SKM-1 (cell line): ENCODE results near the gene ANAPC2.

Experiments used
- DNase-seq: peaks from one replicate; lab custom pipeline; 2025; ENCODE audit not compliant: unreplicated experiment; lab: John Stamatoyannopoulos, UW

ANAPC2 gene

DNA sequence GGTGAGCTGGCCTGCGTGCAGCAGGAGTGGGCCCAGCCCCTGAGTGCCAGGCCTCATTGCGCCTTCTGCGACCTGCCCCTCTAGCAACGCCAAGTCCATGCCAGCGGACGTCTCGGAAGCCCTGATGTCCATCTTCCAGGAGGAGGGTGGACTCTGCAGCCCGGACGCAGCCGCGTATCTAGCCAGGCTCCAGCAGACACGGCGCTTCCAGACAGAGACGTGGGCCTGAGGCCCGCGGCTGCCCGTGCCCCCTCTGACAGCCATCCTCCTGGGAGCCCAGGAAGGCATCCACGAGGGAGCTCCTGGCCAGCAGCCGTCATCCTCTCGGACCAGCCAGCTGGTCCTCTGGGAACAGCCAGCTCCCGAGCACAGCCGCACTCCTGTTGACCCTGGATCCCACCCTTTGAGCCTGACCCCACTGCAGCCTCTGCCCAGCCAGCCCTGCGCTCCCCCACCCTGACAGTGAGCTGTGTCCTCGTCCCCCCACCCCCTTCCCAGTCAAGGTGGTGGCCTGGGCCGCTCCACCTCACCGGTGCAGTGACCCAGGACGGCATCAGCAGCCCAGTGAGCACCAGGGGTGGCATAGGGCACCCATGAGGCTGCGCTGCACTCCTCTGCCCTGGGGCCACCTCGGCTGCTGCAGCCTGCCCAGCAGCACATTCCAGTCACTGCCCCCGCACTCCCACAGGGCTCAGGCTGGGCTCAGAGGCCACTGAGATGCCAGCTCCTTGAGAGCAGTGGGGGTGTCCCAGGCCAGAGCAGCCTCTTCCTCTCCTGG, 28.0 kb upstream of the ANAPC2 start:
- no peak for DNase-seq

DNA sequence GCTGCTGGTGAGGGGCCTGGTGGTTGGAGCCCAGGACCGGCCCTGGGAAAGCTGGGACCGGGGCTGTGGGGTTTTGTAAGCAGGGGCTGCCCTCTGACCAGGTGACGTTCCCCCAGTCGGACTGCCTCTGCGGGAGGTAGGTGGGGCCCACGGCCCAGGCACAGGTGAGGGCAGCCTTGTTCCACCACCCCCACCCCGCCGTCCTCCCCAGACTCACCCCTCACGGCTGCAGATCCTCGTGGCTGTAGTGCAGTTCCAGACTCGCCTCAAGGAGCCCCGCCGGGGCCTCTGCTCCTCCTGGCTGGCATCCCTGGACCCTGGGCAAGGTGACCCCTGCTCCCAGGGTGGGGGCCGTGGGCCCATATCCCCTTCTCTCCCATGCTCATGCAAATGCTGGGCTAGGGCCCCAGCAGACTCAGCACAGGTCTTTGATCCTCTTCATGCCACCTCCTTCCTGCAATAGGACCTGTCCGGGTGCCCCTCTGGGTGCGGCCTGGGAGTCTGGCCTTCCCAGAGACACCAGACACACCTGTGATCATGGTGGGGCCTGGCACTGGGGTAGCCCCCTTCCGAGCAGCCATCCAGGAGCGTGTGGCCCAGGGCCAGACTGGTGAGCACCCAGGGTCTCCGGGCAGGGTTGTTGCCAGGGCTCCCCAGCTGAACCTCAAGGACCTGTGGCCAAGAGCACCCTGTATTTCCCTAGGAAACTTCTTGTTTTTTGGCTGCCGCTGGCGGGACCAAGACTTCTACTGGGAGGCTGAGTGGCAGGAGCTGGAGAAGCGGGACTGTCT, 27.0 kb upstream of the ANAPC2 start:
- DNase-seq: no peak

DNA sequence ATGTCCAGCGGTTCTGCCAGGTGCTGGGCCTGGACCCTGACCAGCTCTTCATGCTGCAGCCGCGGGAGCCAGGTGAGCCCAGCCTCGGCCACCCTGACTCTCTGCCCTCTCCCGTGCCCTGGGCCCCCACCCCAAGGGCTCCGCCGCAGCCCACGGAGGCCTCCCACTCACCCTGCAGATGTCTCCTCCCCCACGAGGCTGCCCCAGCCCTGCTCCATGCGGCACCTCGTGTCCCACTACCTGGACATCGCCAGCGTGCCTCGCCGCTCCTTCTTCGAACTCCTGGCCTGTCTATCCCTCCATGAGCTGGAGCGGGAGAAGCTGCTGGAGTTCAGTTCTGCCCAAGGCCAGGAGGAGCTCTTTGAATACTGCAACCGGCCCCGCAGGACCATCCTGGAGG, 26.3 kb upstream of the ANAPC2 start:
- DNase-seq: no peak

DNA sequence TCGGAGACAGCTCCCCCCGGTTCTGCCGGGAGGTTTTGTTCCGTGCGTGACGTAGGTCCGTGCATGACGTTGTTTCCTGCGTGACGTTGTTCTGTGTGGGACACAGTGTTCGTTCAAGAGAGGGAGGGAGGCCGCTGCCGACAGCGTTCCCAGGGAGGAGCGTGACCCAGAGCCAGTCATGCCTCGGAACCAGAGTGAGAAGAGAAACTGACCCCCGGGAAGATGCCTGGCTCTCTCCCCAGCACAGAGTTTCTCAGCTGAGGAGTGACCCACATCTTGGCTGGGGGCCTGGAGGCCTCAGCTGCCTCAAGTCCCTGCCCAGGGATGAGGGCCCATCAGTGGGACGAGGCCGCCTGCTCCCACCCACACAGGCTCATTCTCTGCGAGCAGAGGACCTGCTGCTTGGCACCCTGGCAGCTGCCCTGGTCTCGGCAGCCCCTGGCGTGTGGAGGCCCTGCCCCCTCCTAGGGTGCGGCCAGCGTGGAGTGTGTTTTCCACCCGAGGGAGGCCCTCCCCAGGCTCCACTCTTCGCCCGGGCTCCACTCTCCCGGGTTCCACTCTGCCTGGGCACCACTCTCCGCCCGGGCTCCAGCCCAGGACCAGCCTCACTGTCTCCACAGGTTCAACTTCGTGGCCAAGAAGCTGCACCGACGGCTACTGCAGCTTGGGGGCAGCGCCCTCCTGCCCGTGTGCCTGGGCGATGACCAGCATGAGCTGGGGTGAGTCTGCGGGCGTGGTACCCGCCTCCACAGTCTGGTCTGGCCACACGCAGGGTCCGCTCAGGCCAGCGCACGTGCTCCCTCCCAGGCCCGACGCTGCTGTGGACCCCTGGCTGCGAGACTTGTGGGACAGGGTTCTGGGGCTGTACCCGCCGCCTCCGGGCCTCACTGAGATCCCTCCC, 25.1 kb upstream of the ANAPC2 start:
- no peak for DNase-seq

DNA sequence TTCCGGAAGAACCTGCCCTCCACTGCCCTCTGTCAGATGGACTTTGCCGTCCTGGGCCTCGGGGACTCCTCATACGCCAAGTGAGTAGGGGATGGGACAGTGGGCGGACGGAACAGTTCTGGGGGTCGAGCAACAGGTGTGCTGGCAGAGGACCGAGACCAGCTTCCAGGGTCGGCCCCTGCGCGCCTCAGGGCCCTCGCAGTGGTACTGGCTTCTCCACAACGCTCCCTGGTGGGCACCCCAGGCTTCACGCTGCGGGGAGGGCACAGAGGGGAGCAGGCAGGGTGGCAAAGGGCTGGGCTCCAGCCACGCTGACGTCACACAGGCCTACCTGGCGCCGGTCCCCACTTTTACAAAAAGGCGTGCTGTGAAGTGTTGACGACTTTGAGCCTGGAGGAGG, 24.2 kb upstream of the ANAPC2 start:
- DNase-seq: no peak

DNA sequence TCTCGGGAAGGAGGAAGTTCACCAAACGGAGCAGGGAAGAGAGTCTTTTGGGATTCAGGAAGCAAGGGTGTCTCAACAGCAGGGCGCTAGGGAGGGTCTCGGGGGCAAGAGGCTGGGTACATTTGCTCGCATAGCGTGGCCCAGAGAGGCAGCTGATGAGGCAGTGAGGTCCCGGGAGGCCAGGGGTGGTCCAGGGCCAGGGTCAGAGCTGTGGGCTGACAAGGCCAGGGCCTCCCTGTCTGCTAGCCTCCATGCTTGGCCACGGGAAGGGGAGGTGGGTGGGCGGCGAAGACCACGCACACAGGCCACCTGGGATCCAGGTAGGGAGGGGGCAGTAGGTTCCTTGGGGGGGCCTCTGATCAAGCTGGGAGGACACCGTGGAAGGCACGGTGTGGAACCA, 23.2 kb upstream of the ANAPC2 start:
- DNase-seq: no peak

DNA sequence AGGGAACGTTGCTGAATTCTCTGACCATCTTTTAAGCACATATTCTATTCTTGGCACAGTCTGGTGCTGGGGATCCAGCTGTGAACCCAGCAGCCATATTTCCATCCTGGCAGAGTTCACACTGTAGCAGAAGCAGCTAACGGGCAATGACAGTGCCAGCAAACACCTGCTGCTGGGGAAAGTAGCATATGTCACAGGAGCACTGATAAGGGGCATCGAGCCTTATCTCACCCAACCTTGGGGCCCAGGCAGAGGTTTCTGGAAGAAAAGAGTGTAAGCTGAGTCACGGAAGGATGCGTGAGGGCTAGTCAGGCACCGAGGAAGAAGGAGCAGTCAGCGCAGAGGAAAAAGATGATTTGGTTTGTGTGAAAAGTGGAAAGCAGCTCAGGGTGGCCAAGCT, 18.2 kb upstream of the ANAPC2 start:
- no peak for DNase-seq

DNA sequence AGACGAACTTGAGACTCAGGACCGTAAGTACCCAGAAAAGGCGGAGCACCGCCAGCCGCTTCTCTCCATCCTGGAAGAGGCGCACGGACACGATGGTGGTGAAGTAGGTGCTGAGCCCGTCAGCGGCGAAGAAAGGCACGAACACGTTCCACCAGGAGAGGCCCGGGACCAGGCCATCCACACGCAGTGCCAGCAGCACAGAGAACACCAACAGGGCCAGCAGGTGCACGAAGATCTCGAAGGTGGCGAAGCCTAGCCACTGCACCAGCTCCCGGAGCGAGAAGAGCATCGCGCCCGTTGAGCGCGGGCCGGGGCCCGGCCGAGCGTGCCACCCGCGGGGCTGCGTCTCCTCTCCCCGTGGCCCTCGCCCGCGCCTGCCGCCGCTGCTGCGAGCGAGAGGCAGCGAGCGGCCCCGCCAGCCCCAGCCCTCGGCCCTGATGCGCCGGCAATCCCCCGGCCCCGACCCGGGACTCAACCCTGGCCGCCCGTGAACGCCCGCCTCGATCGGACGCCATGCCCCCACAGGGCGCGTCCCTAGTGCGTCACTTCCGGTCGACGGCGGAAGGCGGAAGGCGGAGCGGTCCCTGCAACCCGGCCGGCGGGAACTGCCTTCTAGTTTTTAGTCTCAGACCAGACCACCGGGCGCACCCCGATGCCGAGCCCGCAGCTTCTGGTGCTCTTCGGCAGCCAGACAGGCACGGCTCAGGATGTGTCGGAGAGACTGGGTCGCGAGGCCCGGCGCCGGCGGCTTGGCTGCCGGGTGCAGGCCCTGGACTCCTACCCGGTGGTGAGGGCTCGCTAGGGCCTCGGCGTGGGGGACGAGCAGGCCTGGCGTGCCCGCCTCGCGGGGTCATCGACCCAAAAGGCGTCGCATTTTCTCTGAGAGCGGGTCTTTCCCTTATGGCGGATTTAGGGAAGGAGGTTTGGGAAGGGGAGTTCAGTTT, 17.0 kb upstream of the ANAPC2 start, which contains the start of the genes NDOR1 and TMEM203:
Gene NDOR1, plus strand, starts transcription at position 575 of the 944 bp plus-strand sequence. Its CDS starts 78 bp downstream, at position 653.
Gene TMEM203, minus strand, starts transcription at position 523 of the 944 bp plus-strand sequence. Its CDS starts 234 bp downstream, at position 289.
- DNase-seq: peak; percentile 42

DNA sequence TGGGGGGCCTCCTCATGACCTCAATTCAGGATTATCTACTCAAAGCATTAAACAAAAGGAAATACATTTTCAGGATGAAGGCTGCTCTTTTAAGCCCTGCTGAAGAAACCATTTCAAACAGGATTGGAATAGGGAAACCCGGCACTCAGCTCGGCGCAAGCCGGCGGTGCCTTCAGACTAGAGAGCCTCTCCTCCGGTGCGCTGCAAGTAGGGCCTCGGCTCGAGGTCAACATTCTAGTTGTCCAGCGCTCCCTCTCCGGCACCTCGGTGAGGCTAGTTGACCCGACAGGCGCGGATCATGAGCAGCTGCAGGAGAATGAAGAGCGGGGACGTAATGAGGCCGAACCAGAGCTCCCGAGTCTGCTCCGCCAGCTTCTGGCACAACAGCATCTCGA, 16.4 kb upstream of the ANAPC2 start:
- DNase-seq: no peak

DNA sequence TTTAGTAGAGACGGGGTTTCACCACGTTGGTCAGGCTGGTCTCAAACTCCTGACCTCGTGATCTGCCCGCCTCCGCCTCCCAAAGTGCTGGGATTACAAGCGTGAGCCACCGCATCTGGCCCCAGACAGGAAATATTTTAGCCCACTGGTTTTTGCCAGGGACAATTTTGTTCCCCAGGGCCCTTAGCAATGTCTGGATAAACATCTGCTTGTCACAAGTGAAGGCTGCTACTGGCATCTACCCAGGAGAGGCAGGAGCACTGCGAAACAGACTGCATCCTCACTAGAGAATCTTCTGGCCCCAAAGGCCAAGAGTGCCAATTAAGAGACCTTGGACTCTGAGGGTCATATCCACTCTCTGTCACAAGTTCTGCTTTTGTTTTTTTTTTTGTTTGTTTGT, 14.6 kb upstream of the ANAPC2 start:
- DNase-seq: no peak

DNA sequence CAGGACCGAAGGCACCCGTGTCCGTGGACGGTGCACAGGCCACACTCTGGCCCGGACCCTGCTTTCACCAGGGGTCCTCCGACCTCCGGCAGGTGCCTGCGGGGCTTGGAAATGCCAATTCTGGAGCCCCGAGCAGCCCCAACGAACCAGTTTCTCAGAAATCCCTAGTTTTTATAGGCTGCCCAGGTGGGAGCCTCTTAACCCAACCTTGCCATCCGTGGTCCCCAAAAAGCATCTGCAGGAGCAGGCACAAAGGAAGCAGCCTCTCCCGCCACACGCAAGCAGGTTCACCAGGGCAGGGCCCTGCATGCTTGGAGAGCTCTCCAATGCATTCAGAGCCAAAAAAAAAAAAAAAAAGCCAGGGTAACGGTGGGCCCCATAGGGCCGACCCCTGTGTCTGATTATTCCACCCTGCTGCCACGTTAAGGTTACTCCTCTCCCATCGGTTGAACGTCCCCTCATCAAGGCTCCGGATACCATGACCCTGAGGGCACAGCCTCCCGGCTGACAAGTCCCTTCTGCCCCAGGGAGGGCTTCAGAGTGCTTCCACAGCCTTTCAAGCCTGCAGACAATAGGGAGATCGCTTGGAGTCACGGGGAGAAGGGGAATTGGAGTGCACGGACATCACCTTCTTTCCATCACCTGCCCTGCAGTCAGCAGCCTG, 13.0 kb upstream of the ANAPC2 start:
- no peak for DNase-seq

DNA sequence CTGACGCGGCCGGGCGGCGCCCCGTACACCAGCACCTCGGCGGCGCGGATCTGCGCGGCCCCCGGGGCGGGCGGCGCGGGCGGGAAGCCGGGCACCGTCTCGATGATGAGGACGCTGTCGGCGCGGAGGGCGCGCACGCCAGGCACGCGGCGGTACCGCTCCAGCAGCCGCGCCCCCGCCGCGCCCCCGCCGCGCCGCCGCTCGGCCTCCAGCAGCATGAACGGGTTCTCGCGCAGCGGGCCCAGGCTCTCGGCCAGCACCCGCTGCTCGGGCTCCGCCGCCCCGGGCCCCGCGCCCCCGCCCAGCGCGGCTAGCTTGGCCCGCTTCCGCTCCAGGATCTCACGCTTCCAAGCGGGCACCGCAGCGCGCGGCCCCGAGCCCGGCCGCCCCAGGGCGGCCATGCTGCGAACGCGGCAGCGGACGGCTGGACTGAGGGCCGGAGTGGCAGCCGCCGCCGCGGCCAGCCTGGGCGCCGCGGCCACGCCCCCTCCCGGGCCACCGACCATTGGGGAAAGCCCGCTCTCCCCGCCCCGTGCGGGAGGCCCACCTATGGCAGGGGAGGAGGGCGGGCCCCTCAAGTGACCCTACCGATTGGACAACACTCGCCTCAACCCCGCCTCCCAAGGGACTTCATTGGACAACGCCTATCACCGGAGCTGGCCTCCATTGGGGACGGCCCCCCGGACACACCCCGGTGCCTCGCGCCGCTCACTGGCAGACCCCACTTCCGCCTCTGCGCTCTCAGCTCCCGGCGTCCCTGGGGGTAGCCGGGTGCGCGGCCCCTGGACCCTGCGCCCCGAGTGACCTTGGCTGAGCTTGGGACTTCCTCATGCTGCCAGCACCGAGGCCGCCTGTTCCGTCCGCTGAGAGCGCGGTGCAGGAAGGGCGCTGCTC, 12.2 kb upstream of the ANAPC2 start, which contains the start of gene TPRN:
Gene TPRN, minus strand, starts transcription at position 431 of the 894 bp plus-strand sequence. Its CDS starts 30 bp downstream, at position 401.
- DNase-seq: peak; percentile 99

DNA sequence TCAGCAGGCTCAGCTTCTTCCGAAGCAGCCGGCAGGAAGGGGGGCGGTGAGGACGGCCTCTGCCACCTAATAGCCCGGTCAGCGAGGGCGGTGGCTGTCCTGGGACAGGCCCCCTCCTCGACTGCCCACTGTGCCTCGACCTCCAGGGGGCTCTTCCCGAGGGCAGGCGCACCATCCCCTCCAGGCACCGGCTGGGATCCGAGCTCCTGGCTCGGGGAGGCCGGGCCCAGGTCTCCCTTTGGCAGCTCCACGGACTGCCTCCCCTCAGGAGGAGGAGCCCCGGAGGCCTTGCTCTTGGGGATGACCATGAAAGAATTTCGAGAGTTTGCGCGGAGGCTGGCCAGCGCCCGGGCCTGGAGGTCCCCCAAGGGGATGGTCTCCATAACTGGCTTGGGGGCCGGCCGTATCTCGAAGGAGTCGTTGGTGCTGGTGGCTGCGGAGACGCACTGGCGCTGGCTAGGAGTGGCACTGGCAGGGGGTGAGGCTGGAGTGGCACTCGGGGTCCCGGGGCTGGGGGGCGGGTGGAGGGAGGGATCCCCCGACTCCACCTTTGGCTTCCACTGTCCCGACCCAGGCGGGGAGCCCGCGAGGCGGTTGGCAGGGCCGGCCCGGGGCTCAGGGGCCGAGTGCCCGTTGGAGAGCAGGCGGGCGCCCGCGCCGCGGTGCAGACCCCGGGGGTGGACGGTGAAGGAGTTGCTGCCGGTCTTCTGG, 11.2 kb upstream of the ANAPC2 start:
- DNase-seq: no peak

DNA sequence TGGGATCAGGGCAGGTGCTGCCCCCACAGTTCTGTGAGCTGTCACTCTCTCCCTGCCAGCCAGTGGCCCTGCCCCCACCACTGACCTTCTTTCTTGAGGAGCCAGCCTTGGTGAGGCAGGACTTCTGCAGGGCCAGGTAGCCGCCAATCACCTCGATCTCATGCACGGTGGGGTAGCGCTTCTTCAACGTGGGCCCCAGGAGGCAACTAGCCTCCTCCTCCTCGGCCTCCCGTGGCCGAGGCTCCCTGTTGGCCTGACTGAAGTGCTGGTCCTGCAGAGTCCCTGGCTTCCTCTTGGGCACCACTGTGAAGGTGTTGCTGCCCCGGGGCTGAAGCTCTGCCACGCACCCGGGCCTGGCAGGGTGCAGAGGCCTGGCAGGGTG, 10.5 kb upstream of the ANAPC2 start:
- DNase-seq: no peak

DNA sequence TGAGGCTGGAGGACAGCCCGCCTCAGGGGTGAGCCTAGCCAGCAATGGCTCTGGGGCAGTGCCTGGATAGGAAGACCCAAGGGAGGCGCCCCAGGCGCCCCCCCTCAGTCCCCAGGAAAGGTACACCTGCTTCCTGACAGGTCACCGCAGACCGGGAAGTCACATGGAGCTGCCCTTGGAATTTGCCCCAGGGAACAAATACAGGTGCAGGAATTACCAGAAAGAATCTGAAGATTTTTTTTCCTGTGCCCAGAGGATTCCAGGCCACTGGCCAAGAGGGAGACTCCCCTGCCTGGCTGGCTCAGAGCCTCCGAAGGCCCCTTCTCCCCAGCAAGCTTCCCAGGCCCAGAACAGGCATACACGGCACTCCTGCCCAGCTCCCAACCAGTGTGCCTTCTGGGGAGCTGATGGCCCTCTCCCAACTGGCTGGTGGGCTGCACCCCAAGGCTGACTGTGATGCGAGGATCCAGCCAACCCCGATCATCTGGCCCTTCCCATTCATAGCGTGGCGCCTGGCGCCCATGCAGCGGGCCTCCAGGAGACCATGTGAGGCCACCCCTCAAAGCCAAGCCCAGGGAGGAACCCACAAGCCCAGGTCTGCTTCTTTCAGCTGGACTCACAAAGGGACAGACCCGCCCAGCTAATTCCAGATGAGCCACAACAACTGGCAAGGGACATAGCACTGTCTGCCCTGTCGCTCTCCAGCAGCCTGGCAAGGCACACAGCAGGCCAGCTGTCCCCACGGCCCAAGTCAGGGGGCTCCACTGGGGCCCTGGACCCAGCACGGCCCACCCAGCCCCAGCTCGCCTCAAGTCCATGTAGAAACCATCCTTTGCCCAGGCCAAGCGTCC, 9.9 kb upstream of the ANAPC2 start:
- DNase-seq: no peak

DNA sequence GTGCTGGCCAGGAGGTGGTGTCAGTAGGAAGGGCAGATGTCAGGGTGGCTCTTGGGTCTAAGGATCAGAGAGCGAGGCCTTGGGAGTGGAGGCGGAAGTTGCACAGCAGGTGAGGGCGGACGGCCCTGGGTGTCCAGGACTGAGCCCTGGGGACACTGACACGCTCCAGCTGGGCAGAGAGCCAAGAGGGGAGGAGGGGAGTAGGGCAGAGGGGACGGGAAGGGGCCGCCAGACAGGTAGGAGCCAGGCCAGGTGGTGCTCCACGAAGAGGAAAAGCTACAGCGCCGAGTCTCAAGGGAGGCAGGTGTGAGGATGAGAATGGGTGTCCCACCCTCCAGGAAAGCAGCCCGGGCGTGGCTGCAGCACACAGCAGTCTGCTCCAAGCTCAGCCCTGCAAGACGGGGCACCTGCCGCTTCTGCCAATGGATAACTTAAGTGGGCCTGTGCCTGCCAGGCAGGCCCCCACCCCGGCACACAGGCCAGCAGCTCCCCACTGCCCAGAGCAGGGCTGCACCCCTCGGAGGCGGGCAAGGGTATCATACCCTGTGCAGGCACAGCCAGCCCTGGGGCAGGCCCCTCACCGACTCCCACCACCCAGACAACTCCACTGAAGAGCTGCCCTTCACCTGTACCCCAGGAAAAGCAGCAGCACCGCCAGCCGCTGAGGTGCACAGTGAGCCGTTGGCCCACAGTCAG, 7.3 kb upstream of the ANAPC2 start:
- DNase-seq: no peak
